ENCODE measurements around the gene KIR3DL1.
"Not testable (repeated sequence)": the region's sequence is repeated elsewhere in the genome, so short reads cannot be mapped to it uniquely, and the experiment has no call there.

Gene KIR3DL1

GRCh38 chr19:54816251-54816650 is at the start of gene KIR3DL1:
Gene KIR3DL1 (plus strand): TSS chr19:54816468.
- not testable (repeated sequence) for DNase-seq

DNA sequence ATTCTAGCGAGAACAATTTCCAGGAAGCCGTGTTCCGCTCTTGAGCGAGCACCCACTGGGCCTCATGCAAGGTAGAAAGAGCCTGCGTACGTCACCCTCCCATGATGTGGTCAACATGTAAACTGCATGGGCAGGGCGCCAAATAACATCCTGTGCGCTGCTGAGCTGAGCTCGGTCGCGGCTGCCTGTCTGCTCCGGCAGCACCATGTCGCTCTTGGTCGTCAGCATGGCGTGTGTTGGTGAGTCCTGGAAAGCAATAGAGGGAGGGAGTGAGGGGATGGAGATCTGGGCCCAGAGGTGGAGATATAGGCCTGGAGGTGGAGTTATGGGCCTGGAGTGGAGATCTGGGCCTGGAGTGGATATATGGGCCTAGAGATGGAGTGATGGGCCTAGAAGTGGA is 46.6 kb upstream of the KIR3DL1 start, which contains the start of gene KIR2DL1:
TSS of gene KIR2DL1 (plus strand) at position 148 of the 400 bp plus-strand sequence. CDS start at position 206, 58 bp downstream.
- DNase-seq: not testable (repeated sequence)

DNA sequence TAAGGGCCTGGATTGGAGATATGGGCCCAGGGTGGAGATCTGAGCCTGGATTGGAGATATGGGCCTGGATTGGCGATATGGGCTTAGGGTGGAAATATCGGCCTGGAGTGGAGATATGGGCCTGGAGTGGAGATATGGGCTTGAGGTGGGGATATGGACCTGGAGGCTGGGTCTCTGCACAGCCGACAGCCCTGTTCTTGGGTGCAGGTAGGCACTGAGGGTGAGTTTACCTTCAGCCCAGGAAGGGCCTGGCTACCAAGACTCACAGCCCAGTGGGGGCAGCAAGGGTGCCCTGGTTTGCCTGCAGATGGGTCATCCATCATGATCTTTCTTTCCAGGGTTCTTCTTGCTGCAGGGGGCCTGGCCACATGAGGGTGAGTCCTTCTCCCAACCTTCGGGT is 45.8 kb upstream of the KIR3DL1 start:
- not testable (repeated sequence) for DNase-seq

GRCh38 chr19:54771018-54771960 is 45.0 kb upstream of the KIR3DL1 start:
- not testable (repeated sequence) for DNase-seq

- not testable (repeated sequence) for DNase-seq
Observed at GRCh38 chr19:54772666-54773065, 43.6 kb upstream of the KIR3DL1 start.

- DNase-seq: not testable (repeated sequence)
Observed at GRCh38 chr19:54775095-54775815, 41.0 kb upstream of the KIR3DL1 start.

DNA sequence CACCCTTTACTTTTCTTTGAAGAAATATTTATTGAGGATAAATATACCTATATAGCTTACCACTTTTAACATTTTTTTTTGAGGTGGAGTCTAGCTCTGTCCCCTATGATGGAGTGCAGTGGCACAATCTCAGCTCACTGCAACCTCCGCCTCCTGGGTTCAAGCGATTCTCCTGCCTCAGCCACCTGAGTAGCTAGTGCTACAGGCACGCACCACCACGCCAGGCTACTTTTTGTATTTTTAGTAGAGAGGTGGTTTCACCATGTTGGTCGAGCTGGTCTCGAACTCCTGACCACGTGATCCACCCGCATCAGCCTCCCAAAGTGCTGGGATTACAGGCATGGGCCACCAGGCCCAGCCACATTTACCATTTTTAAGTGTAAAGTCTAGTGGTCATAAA is 40.4 kb upstream of the KIR3DL1 start:
- not testable (repeated sequence) for DNase-seq

GRCh38 chr19:54777851-54778250 is 38.4 kb upstream of the KIR3DL1 start:
- not testable (repeated sequence) for DNase-seq

DNA sequence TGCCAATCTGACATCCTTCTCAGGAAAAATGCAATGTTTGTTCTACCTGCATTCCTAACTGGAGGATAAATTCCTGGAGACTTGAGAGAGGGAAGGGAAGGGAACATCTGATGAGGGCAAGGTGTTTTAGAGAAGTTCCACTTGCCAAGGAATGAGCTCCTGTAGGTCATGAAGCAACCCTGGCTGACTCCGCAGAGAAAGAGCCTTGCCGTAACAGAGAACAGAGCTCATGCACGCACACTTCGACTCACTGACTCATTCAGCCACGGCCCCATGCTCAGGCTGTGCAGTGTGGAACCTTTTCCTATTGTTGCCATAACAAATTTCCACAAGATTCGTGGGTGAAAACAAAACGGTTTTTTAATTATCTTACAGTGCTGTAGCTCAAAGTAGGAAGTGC is 37.4 kb upstream of the KIR3DL1 start:
- not testable (repeated sequence) for DNase-seq

DNA sequence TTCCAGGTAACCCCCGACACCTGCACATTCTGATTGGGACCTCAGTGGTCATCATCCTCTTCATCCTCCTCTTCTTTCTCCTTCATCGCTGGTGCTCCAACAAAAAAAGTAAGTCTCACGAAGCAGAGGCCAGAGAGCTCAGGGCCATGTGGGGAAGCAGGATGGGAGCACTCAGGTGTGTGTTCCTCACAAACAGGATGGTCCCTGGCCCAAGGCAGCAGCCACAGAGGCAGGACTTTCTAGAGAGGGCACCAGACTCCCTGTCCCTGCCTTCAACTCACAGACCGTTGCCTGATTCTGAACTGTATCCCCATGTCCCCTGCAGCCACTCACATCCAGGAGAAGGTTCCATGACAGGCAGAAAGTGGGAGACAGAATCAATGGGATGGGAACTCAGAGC is 33.4 kb upstream of the KIR3DL1 start:
- DNase-seq: not testable (repeated sequence)

GRCh38 chr19:54786091-54786723 is 30.1 kb upstream of the KIR3DL1 start:
- not testable (repeated sequence) for DNase-seq

DNA sequence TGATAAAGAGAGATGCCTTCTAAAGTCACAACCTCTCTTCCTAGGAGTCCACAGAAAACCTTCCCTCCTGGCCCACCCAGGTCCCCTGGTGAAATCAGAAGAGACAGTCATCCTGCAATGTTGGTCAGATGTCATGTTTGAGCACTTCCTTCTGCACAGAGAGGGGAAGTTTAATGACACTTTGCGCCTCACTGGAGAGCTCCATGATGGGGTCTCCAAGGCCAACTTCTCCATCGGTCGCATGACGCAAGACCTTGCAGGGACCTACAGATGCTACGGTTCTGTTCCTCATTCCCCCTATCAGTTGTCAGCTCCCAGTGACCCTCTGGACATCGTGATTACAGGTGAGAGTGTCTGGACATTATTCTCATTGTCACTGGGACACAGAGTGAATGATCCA is 28.1 kb upstream of the KIR3DL1 start:
- not testable (repeated sequence) for DNase-seq

DNA sequence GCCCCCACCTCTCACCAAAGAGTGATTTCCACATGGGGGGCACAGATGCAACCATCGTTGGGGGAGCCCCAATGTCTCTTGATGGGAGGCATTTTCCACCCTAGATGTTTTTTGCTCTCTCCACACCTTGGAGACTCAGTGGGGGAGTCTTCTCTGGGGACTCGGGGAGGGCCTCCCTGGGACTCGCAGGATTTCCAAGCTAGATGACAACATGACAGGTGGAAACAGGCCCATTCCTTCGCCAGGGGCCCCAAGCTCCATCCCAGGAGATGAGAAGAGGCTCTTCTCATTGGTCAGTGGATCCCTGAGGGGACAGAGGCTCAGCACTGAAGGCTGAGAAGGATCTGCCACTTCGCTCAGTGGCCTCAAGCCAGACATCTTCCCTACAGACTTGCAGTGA is 25.6 kb upstream of the KIR3DL1 start:
- no peak for DNase-seq

DNA sequence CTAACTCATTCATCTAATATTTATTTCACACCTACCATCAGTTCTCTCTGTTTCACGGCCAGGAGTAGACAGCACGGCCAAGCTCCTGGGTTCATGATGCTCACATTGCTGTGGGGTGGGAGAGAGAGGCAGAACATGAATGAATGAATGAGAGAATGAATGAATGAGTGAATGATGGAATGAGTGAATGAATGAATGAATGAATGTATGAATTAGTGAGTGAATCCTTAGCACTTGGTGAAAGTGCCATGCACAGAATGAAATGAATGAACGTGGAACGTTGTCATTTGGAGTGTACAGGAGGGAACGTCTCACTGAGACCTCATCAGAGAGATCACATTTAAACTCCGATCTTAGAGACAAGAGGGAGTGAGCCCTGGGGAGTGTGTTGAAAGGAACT is 24.8 kb upstream of the KIR3DL1 start:
- no peak for DNase-seq

DNA sequence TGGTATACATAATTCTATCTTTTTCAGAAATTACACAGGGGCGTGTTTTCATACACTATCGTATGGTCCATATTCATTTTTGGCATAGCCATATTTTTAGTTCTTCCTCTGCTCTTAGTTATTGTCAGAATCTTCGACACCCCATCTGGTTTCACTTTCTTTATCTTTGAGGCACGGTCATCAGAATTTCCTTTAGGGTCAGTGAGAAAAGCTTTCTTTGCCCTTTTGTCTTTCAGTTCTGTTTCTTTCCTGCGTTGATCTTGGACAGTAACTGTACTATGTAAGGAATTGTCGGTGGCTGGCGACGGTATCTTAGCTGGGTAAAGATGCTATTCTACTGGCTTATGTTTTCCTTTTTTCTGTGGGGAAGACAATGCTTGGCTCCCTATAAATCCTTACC is 23.5 kb upstream of the KIR3DL1 start:
- DNase-seq: no peak

GRCh38 chr19:54795758-54796157 is 20.5 kb upstream of the KIR3DL1 start:
- DNase-seq: no peak

DNA sequence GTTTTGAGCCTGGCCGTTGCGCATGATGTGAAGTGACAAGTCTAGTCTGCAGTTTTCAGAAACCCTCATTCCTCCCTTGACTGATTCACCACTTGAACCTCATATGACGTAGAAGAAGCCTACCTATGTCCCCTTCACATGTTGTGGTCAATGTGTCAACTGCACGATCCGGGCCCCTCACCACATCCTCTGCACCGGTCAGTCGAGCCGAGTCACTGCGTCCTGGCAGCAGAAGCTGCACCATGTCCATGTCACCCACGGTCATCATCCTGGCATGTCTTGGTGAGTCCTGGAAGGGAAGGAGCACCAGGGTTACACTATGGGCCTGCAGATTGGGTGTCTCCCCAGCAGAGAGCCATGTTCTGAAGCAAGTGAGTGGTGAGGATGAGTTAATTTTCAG is 12.9 kb upstream of the KIR3DL1 start, which contains the start of gene KIR2DL4:
TSS of gene KIR2DL4 (plus strand) at position 201 of the 400 bp plus-strand sequence. CDS start at position 243, 42 bp downstream.
- DNase-seq: no peak

GRCh38 chr19:54804101-54804500 is 12.2 kb upstream of the KIR3DL1 start:
- DNase-seq: no peak

GRCh38 chr19:54804571-54804970 is 11.7 kb upstream of the KIR3DL1 start:
- no peak for DNase-seq

DNA sequence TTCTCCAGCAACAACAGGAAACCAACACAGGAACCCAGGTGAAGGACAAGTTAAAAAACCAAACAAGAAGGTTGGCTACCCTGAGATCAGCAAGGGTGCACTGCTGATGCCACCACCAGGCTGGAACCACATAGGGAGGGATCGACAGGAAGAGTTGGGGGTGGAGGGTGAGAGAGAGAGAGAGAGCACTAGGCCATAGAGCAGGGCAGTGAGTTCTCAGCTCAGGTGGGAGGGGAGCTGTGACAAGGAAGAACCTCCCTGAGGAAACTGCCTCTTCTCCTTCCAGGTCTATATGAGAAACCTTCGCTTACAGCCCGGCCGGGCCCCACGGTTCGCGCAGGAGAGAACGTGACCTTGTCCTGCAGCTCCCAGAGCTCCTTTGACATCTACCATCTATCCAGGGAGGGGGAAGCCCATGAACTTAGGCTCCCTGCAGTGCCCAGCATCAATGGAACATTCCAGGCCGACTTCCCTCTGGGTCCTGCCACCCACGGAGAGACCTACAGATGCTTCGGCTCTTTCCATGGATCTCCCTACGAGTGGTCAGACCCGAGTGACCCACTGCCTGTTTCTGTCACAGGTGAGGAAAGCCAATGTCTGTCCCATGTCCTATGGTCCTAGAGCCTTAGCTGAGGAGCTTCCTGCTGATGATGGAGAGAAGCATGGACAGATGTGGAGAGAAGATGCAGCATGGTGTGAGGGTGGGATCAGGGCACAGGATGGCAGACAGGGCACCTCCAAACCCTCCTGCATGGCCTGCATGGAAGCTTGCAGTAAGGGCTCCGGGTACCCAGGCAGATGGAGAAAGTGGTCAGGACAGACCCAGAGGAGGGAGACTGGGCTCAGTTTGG is 10.4 kb upstream of the KIR3DL1 start:
- no peak for DNase-seq

- no peak for DNase-seq
Observed at GRCh38 chr19:54806516-54806838, 9.8 kb upstream of the KIR3DL1 start.

- DNase-seq: not testable (repeated sequence)
Observed at GRCh38 chr19:54814571-54814970, 1.7 kb upstream of the KIR3DL1 start.
